ENCODE data around the gene TDRD6. TPM values are rescaled to one million over a fixed set of nuclear protein-coding genes. Genes with fewer than 3 reads are reported as not detected.

Gene TDRD6
- total RNA-seq, 2 donors from 2014 or later = not detected

Other genes starting within 250 kb of the TDRD6 start
- under 1 TPM in 1 of 2 donors, not detected in 1; 0.74 TPM for gene RCAN2, start 196.4 kb upstream of the TDRD6 start, total RNA-seq
- not detected for gene CYP39A1, start 35.1 kb upstream of the TDRD6 start, total RNA-seq
- 1 to 10 TPM in 1 of 2 donors, under 1 TPM in 1; 0.64 to 1.9 TPM for gene SLC25A27, start 34.9 kb upstream of the TDRD6 start, total RNA-seq
- gene PLA2G7, start 47.5 kb downstream of the TDRD6 start, total RNA-seq = not detected
- not detected for gene ANKRD66, start 59.0 kb downstream of the TDRD6 start, total RNA-seq
- gene MEP1A, start 105.5 kb downstream of the TDRD6 start, total RNA-seq = not detected
- not detected for gene ADGRF5, start 234.1 kb downstream of the TDRD6 start, total RNA-seq